M059J (cell line): ENCODE results near the gene PPEF1. TPM values are rescaled to one million over a fixed set of nuclear protein-coding genes. Genes with fewer than 3 reads are reported as not detected.
"Not testable (repeated sequence)": the region's sequence is repeated elsewhere in the genome, so short reads cannot be mapped to it uniquely, and the experiment has no call there.

Experiments
- DNase-seq: peaks from one replicate; pipeline ENCODE4 v3.0.0-alpha.2; 2012; ENCODE audit warnings: low read depth
- total RNA-seq: library from RNA; depleted of rRNA; stranded (reverse); fragments of >200 nt; shearing (Covaris generic); gene quantifications from 2 replicates; pipeline ENCODE4 v1.2.3, GENCODE V29; 2014

Gene PPEF1
- total RNA-seq, 1 experiment from 2014 or later, result not detected

DNA sequence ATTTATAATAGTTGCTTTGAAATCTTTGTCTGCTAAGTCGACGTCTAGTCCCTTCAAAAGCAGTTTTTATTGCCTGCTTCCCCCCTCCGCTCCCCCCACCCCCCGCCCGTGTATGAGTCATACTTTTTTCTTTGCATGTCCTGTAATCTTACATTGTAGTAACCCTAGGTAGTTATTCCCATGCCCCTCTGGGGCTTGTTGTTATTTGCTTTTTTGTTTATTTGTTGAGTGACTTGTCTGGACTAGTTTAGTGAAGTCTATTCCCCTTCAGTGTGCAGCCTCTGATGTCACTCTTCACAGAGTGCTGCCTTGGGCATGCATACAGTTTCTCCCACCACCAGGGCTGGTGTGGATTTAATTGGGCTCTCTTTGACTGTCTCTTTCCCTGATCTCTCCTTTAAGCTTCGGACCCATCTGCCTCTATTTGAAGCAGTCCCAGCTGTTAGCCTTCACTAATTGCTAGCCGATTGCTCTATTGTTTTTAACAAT, 86.2 kb downstream of the PPEF1 start:
- peak; percentile 3 for DNase-seq

- no peak for DNase-seq
Measured at GRCh38 chrX:18797141-18797540, 89.7 kb downstream of the PPEF1 start.

GRCh38 chrX:18799911-18800310, 92.5 kb downstream of the PPEF1 start:
- DNase-seq, result no peak

DNA sequence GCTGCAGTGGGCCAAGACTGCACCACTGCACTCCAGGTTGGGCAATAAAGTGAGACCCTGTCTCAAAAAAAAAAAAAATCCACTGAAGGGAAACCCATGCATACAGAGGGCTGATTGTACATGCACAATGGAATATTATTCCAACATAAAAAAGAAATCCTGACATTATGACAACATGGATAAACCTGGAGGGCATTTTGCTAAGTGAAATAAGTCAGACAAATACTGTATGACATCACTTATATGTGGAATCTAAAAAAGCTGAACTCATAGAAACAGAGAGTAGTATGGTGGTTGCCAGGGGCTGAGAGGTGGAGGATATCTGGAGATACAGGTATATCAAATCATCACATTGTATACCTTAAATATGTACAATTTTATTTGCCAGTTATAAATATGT, 102.2 kb downstream of the PPEF1 start:
- DNase-seq, result no peak

GRCh38 chrX:18810416-18810815, 103.0 kb downstream of the PPEF1 start:
- DNase-seq, result peak; percentile 27

DNA sequence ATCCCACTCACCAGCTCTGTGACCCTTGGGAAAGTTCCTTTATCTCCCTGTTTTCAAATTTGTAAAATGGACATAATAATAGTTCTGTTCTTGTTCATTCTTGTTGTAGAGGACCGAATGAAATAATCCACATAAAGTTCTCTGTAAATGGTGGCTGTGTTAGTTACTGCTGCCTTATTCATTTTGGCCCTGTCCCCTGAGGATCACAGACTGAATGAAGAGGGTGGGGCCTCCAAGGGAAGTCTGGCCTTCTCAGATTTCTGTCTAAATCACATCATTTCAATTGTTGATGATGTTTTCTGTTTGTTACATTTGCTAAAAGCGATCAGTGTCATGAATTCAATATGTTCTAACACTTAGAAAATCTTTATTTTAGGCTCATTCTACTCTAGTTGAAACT, 117.9 kb downstream of the PPEF1 start:
- DNase-seq, result no peak

GRCh38 chrX:18828832-18829404, 121.5 kb downstream of the PPEF1 start:
- peak; percentile 59 for DNase-seq

DNA sequence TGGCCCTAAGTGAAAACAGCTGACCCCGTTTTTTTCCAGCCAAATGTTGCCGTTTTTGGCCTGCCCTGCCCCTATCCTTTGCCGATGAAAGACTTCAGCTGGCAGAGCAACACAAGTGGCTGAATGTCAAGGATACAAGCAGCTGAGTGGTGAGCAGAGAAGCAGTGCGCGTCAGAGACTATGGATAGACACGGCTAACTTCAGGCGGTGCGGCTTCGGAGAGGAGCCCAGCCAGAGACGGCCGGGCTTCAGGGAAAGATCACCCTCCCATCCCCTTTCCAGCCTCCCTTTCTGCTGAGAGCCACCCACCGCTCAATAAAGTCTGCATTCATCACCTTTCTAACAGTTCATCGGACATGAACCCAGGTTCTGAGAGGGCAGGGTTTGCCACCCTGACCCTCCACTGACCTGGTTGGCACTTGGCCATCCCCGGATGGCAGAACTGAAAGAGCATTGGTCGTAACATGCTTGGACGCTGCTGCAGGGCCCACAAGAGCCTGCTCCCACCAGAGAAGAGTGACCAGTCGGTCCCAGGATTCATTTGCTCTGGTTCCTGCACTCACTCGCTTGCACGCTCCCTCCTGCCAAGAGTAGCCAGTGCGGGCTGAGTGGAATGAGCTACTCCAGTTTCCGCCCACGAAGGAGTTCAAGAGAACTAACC, 125.8 kb downstream of the PPEF1 start:
- peak; percentile 13 for DNase-seq

GRCh38 chrX:18847901-18848300, 140.5 kb downstream of the PPEF1 start:
- not testable (repeated sequence) for DNase-seq

DNA sequence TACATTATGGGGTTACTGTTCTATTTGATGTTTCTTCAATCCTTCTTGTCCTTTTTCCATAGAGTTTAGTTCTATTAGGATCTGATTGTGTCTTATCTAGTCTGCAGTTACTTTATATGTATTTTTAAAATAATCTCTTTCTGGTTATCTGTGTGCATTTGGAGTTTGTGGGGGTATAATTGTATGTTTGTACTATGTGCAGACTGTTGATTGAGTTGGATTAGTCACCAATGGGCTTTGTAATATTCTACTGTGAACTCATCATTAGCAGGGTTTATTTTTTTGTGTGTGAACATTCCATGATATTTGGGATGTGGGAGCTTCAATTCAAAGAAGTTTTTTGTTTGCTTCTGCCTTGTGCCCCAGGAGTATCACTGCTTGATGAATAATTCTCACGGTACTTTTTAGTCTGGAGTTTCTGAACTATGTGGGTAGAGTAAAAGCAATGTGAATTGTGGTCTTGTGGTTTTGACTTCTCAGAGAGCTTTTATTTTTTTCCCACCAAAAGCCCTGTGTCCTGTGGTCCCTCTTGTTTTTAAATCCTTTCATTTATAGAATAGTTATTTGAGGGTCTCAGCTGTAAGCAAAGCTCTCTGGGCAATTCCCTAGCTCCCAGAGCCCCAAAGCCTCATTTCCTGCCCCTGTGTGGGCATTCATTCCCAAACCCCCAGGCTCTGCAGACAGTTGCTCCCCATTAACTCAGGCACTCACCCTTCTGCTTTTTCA, 148.6 kb downstream of the PPEF1 start:
- DNase-seq, result peak; percentile 54

DNA sequence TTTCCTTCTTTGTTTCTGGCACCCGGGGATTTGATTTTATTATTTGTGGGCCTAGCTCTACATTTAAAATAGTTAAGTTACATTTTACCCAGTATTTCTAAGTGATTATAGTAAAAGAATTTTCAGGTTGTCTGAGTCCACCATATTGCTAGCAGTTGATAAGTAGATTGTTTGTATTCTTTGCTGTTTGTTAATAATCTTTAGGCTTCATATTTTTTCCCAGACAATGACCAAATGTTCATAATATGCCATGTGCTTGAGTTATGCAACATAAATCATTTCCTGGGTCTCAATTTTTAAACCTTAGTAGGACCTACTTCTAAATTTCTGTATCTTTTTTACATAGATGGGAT, 149.2 kb downstream of the PPEF1 start:
- DNase-seq, result no peak

DNA sequence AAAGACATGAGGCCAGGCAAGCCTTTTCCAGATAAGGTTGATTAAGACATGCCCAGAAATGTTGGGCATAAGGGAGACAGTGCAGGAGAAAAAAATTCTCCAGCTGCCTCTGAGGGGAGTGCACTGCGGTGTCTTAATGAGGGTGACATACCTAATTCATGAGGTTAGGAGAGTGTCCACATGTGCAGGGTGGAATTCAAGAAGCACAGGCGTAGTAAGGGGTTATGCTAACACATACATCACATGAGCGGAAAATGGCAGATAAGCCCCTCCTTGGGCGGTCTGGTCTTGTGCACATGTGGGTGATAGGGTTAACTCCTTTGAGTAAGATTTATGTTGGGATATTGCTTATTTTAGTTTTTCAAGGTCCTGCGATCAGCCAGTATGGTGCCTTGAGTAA, 154.1 kb downstream of the PPEF1 start:
- no peak for DNase-seq

- no peak for DNase-seq
Measured at GRCh38 chrX:18864390-18864920, 157.0 kb downstream of the PPEF1 start.

DNA sequence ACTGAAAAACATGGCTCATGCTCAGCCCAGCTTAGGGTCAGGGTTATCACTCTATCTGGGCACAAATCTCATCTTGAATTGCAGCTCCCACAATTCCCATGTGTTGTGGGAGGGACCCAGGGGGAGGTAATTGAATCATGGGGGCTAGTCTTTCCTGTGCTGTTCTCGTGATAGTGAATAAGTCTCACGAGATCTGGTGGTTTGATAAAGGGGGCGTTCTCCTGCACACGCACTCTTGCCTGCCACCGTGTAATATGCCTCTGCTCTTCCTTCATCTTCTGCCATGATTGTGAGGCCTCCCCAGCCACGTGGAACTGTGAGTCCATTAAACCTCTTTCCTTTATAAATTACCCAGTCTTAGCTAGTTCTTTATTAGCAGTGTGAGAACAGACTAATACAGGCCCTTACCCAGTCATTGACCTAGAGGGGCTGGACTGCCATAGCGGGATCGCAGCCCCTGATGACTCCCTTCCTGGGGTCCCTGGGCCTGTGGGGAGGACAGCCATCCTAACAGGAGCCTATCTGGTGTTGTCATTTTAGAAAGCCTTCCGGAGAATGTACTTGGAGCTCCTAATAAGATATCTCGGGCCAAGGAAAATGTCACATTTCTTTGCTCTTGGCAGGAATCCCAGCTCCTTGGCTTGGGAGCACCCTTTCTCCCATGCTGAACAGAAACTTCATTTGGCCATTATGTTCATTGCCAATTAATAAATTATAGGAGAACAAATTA, 163.9 kb downstream of the PPEF1 start:
- DNase-seq, result no peak

GRCh38 chrX:18871970-18872369, 164.5 kb downstream of the PPEF1 start:
- no peak for DNase-seq

GRCh38 chrX:18872621-18873020, 165.2 kb downstream of the PPEF1 start:
- DNase-seq, result no peak

- DNase-seq, result peak; percentile 91
Measured at GRCh38 chrX:18873189-18873791, 165.8 kb downstream of the PPEF1 start.

- no peak for DNase-seq
Measured at GRCh38 chrX:18873836-18874235, 166.4 kb downstream of the PPEF1 start.

DNA sequence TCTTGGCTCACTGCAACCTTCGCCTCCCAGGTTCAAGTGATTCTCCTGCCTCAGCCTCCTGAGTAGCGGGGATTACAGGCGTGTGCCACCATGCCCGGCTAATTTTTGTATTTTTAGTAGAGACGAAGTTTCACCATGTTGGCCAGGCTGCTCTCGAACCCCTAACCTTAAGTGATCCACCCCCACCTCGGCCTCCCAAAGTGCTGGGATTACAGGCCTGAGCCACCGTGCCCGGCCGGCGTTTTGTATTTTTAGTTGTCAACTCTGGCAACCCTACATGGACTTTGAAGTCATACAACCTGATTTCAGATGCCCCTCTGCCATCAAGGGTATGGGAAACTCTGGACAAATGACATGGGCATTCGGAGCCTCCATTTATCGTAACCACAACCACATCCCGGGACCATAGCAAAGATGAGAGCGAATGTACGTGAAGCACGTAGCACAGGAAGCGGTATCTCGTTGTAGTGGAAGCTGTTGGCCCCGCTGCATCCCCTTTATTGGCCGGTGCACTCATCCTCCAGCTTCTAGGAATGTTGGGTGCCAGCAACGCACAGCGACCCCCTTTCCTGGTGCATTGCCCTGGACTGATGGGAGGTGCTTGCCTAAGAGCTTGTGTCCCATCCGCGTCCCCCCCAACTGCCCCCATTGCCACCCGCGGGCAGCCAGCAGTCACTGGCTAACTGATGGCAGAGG, 167.3 kb downstream of the PPEF1 start:
- no peak for DNase-seq

DNA sequence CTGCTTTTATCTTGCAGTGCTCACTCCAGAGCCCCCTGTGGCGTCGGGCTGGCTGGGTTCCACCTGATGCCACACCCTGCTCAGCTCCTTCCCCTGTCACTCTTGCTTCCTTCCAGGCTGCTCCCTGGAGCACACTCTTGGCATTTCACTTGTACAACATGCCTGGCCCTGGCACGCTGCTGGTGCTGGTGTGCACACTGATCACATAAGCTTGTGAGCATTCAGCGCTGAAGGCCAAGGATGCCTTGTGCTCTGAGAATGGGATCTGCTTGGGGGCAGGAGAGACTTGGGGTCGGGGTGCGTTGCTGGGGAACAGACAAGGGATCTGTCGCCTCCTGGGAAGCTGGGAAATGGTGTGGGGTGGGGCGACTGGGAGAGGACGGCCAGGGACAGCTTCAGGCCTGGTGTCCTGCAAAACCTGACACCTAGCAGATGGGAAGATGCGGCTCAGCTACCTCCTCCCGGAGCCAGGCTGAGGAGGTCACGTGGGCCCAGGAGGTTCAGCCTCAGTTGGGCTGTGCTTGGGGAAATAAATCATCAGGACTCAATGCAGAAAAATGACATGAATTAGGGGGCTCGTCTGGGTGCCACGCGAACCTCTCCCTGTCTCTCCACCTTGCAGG, 167.9 kb downstream of the PPEF1 start:
- DNase-seq, result no peak

GRCh38 chrX:18877469-18877868, 170.0 kb downstream of the PPEF1 start:
- no peak for DNase-seq
